Stimulated activated CD4-positive, alpha-beta T cell treated with anti-CD3 and anti-CD28 coated beads, Interleukin-1b, Interleukin-23, amount 100 ng/mL, for 24 hours (primary cell): ENCODE measurements around the gene ARHGEF16.

ENCODE experiments used
- DNase-seq, 4 experiments: peaks; one replicate each; pipeline ENCODE4 v3.0.0-alpha.2; 2020; ENCODE audit warnings: low read depth in 4 of 4, low spot score in 1 of 4

ARHGEF16 gene

GRCh38 chr1:3498986-3499385 lies 44.5 kb downstream of the ARHGEF16 start:
- no peak for DNase-seq

- no peak for DNase-seq
Measured at GRCh38 chr1:3499611-3500010, 45.1 kb downstream of the ARHGEF16 start.

- no peak for DNase-seq
Measured at GRCh38 chr1:3500265-3500835, 45.9 kb downstream of the ARHGEF16 start.

GRCh38 chr1:3501437-3501836 lies 47.0 kb downstream of the ARHGEF16 start:
- DNase-seq = no peak

- no peak for DNase-seq
Measured at GRCh38 chr1:3501856-3502640, 47.6 kb downstream of the ARHGEF16 start.

GRCh38 chr1:3502641-3503524 lies 48.4 kb downstream of the ARHGEF16 start:
- DNase-seq = no peak

- no peak for DNase-seq
Measured at GRCh38 chr1:3503525-3503886, 49.0 kb downstream of the ARHGEF16 start.

- DNase-seq = no peak
Measured at GRCh38 chr1:3504151-3504821, 49.8 kb downstream of the ARHGEF16 start.

GRCh38 chr1:3504822-3505153 lies 50.3 kb downstream of the ARHGEF16 start:
- no peak for DNase-seq

GRCh38 chr1:3505161-3505560 lies 50.7 kb downstream of the ARHGEF16 start:
- no peak for DNase-seq

GRCh38 chr1:3506041-3506440 lies 51.6 kb downstream of the ARHGEF16 start:
- DNase-seq = no peak

GRCh38 chr1:3506943-3507342 lies 52.5 kb downstream of the ARHGEF16 start:
- DNase-seq = no peak

- DNase-seq = no peak
Measured at GRCh38 chr1:3507636-3508275, 53.3 kb downstream of the ARHGEF16 start.

- no peak for DNase-seq
Measured at GRCh38 chr1:3508757-3509415, 54.4 kb downstream of the ARHGEF16 start.

GRCh38 chr1:3509721-3510120 lies 55.3 kb downstream of the ARHGEF16 start:
- no peak for DNase-seq

- no peak for DNase-seq
Measured at GRCh38 chr1:3510136-3510955, 55.9 kb downstream of the ARHGEF16 start.

GRCh38 chr1:3510956-3511250 lies 56.4 kb downstream of the ARHGEF16 start:
- no peak for DNase-seq

- DNase-seq = no peak
Measured at GRCh38 chr1:3511306-3511705, 56.8 kb downstream of the ARHGEF16 start.

GRCh38 chr1:3511856-3512255 lies 57.4 kb downstream of the ARHGEF16 start:
- no peak for DNase-seq

- no peak for DNase-seq
Measured at GRCh38 chr1:3514404-3514803, 59.9 kb downstream of the ARHGEF16 start.
